Measurements from ENCODE around the gene UBAC2.

Gene UBAC2

GRCh38 chr13:99218126-99218525, 17.5 kb downstream of the UBAC2 start:
- H3K27ac ChIP-seq, result no peak overlapping the region
- TF ChIP-seq, protein P1, sequence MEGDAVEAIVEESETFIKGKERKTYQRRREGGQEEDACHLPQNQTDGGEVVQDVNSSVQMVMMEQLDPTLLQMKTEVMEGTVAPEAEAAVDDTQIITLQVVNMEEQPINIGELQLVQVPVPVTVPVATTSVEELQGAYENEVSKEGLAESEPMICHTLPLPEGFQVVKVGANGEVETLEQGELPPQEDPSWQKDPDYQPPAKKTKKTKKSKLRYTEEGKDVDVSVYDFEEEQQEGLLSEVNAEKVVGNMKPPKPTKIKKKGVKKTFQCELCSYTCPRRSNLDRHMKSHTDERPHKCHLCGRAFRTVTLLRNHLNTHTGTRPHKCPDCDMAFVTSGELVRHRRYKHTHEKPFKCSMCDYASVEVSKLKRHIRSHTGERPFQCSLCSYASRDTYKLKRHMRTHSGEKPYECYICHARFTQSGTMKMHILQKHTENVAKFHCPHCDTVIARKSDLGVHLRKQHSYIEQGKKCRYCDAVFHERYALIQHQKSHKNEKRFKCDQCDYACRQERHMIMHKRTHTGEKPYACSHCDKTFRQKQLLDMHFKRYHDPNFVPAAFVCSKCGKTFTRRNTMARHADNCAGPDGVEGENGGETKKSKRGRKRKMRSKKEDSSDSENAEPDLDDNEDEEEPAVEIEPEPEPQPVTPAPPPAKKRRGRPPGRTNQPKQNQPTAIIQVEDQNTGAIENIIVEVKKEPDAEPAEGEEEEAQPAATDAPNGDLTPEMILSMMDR (IDR thresholded peaks at IDR 0.05; ENCODE audit: low read depth, low read length, missing control alignments), result no peak
- no peak for DNase-seq
- no peaks in the 10 kb centered on the region for H3K36me3 ChIP-seq (replicated peaks)
- in situ Hi-C loops (cut with HindIII; ENCODE audit: low pct_ligation_motif_present, low sequenced_read_pairs), result no loop called here
- H3K27me3 ChIP-seq (replicated peaks), result no peaks in the 10 kb centered on the region
- H3K4me3 ChIP-seq (ENCODE audit: low read depth, low read length), result no peak overlapping the region

DNA sequence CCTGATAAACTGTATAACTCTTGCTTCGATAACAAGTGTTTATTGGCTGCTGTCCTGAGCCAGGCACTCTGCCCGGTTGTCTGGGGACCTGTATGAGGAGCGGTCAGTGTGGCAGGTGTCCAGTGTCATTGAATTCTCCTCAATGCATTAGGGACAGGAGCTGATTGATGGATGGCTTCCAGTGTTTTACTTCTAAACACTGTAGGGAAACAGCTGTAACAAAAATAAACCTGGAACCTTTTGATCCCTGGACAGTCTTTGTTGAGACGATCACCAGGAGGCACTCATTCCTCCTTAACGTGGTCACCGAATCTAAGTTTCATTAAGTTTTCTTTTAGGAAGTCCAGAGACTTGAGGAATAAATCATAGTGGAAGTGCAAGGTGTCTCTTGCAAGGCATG, 17.9 kb downstream of the UBAC2 start:
- Histone ChIP-seq H3K4me3 (ENCODE audit: low read depth, low read length) (no peak overlapping the region), H3K36me3 (replicated peaks) (no peaks in the 10 kb centered on the region), H3K27ac (no peak overlapping the region), H3K27me3 (replicated peaks) (no peaks in the 10 kb centered on the region)
- TF ChIP-seq, protein P1 (IDR thresholded peaks at IDR 0.05; ENCODE audit: low read depth, low read length, missing control alignments), result no peak
- DNase-seq, result no peak
- in situ Hi-C loops (cut with HindIII; ENCODE audit: low pct_ligation_motif_present, low sequenced_read_pairs), result no loop called here

DNA sequence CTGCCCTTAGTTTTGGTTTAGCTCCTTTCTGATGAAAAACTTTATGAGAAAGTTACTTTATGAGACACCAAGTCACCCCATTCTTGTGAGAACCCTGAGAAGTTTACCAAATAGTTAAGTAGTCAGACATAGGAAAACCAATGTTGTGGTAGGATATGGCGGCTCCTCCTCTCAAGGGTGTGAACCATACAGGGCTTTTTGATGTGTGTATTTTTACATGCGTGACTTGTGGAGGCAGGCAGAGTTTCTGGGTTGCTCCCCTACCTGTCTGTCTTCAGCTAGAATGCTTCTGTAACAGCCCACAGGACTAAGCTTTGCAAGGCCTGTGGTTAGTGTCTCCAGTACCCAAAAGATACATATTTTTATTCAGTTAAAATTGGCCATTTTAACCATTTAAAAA, 18.3 kb downstream of the UBAC2 start:
- Histone ChIP-seq H3K36me3 (replicated peaks) (no peaks in the 10 kb centered on the region), H3K27me3 (replicated peaks) (no peaks in the 10 kb centered on the region), H3K27ac (no peak overlapping the region), H3K4me3 (ENCODE audit: low read depth, low read length) (no peak overlapping the region)
- in situ Hi-C loops (cut with HindIII; ENCODE audit: low pct_ligation_motif_present, low sequenced_read_pairs), result no loop called here
- TF ChIP-seq, protein P1 (IDR thresholded peaks at IDR 0.05; ENCODE audit: low read depth, low read length, missing control alignments), result no peak
- no peak for DNase-seq

DNA sequence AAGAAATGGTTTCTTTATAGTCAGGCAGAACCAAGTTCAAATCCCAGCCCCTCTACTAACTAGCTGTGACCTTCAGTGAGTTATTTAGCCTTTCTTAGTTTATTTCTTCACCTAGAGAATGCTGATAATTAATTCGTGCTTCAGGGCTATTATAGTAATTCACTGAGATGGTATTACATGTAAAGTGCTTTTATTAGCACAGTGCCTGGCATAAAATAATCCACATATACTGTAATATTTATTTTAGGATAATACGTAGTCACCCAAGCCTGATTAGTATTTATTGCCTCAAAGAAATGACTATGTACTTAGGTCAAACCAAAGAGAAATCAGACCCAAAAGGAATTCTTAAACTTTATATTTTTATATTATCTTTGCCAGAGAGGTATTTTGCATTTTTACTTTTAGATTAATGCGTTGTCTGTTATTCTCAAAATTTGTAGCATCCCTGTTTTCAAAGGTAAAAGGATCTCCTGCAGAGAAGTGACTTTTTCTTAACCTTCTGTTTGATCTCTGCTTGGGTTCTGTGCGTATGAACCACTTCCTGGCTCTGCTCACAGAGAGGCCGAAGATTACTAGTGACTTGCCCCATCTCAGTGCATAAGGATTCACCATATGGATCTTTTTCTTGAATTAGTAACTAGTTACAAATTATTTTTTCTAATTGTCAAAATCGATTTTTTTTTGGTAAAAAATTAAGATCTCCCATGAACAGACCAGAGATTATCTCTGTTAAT, 19.7 kb downstream of the UBAC2 start:
- Histone ChIP-seq H3K36me3 (replicated peaks) (no peaks in the 10 kb centered on the region), H3K27me3 (replicated peaks) (no peaks in the 10 kb centered on the region), H3K4me3 (ENCODE audit: low read depth, low read length) (no peak overlapping the region), H3K27ac (no peak overlapping the region)
- in situ Hi-C loops (cut with HindIII; ENCODE audit: low pct_ligation_motif_present, low sequenced_read_pairs), result no loop called here
- DNase-seq, result peak; percentile 38
- TF ChIP-seq, protein P1 (IDR thresholded peaks at IDR 0.05; ENCODE audit: low read depth, low read length, missing control alignments), result no peak

- no peak overlapping the region for H3K27ac ChIP-seq
- H3K27me3 ChIP-seq (replicated peaks), result no peaks in the 10 kb centered on the region
- in situ Hi-C loops (cut with HindIII; ENCODE audit: low pct_ligation_motif_present, low sequenced_read_pairs), result no loop called here
- H3K4me3 ChIP-seq (ENCODE audit: low read depth, low read length), result no peak overlapping the region
- no peak for DNase-seq
- TF ChIP-seq, protein P1 (IDR thresholded peaks at IDR 0.05; ENCODE audit: low read depth, low read length, missing control alignments), result no peak
- H3K36me3 ChIP-seq (replicated peaks), result no peaks in the 10 kb centered on the region
Measured at GRCh38 chr13:99221567-99222239, 21.0 kb downstream of the UBAC2 start.
